Heart left ventricle (tissue), 13 donors: ENCODE data around the gene LTA4H.

Source experiments
- CTCF ChIP-seq, 12 donors: fragments of 200-600 bp; sonication (generic) in 4 of 12; IDR thresholded peaks; one replicate each; pipeline versions ENCODE4 v1.5.0 to v1.8.0; 2018 to 2022; ENCODE audit warnings: antibody characterized with exemption in 12 of 12, mild to moderate bottlenecking in 5 of 12
- POLR2A ChIP-seq, 2 donors: fragments of 450-650 bp; IDR thresholded peaks; one replicate each; pipeline ENCODE4 v1.6.1; 2017; ENCODE audit warnings: antibody characterized with exemption in 2 of 2, mild to moderate bottlenecking in 2 of 2, moderate library complexity in 2 of 2
- donor health status: ischemic (EF 13 %, LVEDD 7.1; RV severe dilation, severe dysfunction).
- donor health status: DM: no; HTN: yes; CAD: no.
- donor health status: DM: no; HTN: no; CAD: no.
- donor health status: ischemic (EF 25% LVEDD 6.9; RV normal size, moderate dysfunction).
- donor health status: ischemic (EF 25% LVEDD 5.7; RV mildly dilated, moderate dysfunction).
- donor health status: ischemic (EF 35%, LVEDD 5.7; RV mildly dilated, moderate dysfunction).
- donor health status: nonischemic (EF 11% LVEDD 7.7; RV severe dilation, severe dysfunction).
- donor health status: DM: yes; HTN: yes; CAD: no.
- donor health status: PGD.
- donor health status: ischemic (EF 29% LVEDD 5.4; RV normal size, mild dysfunction).
- donor health status: nonischemic (EF 23%, LVEDD 6.1; RV moderate dilation, normal function).

- TF ChIP-seq POLR2A (IDR thresholded peaks at IDR 0.05) (no peak), CTCF (IDR thresholded peaks at IDR 0.05) (no peak)
Observed at GRCh38 chr12:96051756-96052485, 16.5 kb upstream of the LTA4H start.
